NT2/D1 (cell line): ENCODE results near the gene RBM5.

Experiments
- DNase-seq: peaks from one replicate; pipeline ENCODE4 v3.0.0-alpha.2; 2011; ENCODE audit warnings: low read depth, low spot score
- H3K27me3 ChIP-seq: 2 replicates; pipeline ENCODE4 v1.6.0; 2011; ENCODE audit warnings: mild to moderate bottlenecking; ENCODE audit not compliant: insufficient read length, insufficient read depth
- H3K36me3 ChIP-seq: 2 replicates; pipeline ENCODE4 v1.6.1; 2011; ENCODE audit warnings: mild to moderate bottlenecking, low read length, mixed read lengths; ENCODE audit not compliant: insufficient read depth, insufficient read length
- H3K4me1 ChIP-seq: 2 replicates; pipeline ENCODE4 v1.5.1; 2011; ENCODE audit not compliant: insufficient read depth, insufficient read length
- H3K4me3 ChIP-seq: 2 replicates; pipeline ENCODE4 v1.5.1; 2011; ENCODE audit warnings: low read depth; ENCODE audit not compliant: insufficient read length
- H3K9ac ChIP-seq: 2 replicates; pipeline ENCODE4 v1.6.0; 2011; ENCODE audit warnings: low read depth; ENCODE audit not compliant: insufficient read length
- H3K9me3 ChIP-seq: 2 replicates; pipeline ENCODE4 v1.5.1; 2011; ENCODE audit warnings: mild to moderate bottlenecking, low read length; ENCODE audit not compliant: insufficient read depth
- SUZ12 ChIP-seq: IDR thresholded peaks from 2 replicates; pipeline ENCODE4 v1.6.1; 2011; ENCODE audit not compliant: insufficient read length, insufficient read depth; ENCODE audit errors: extremely low read depth
- YY1 ChIP-seq: IDR thresholded peaks from 2 replicates; pipeline ENCODE4 v1.6.1; 2011; ENCODE audit not compliant: insufficient read length, insufficient read depth
- ZNF274 ChIP-seq: IDR thresholded peaks from 2 replicates; pipeline ENCODE4 v1.6.1; 2011; ENCODE audit warnings: mild to moderate bottlenecking, low read depth, low read length

Gene RBM5

DNA sequence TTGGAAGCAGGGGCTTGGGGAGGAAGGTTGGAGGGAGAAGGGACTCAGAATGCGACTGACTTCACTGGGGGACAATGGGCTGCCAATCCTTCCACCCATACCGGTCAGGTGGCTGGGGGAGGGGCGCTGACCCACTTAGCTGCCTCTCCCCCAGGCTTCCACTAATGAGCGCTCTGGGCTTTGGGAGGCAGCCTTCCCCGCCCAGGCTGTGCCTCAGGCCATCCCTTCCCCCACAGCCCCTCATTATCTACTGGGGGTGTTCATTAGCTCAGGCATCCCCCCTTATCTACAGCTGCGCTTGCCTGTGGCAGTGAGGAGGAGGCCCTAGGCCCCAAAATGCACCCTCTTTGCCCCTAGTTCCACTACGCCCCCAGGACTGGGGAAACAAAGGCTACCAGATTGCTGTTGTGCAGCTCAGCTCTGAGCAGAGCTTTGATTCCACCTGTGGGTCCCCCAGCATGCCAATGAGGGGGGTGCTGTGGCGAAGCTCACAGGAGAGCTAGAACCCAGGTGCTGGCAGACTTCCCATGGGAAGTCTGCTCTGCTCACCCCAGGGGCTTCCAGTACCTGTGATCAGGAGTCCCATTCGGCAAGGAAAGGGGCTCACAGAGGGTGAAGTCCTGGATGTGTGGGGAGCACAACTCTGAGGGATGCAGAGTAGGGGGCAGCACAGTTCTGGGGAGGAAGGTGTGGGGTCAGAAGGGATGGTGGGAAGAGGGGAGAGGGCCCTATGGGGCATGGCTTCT lies 37.0 kb downstream of the RBM5 start:
- peak overlapping the region; percentile 34 for H3K9ac ChIP-seq
- H3K36me3 ChIP-seq = peaks cover 10% of the 10 kb centered on the region
- H3K4me1 ChIP-seq = peaks cover 30% of the 10 kb centered on the region
- no peak overlapping the region for H3K4me3 ChIP-seq
- no peak for TF ChIP-seq SUZ12
- TF ChIP-seq YY1 = no peak
- no peak for TF ChIP-seq ZNF274
- H3K9me3 ChIP-seq = no peaks in the 10 kb centered on the region
- no peak for DNase-seq
- H3K27me3 ChIP-seq = no peaks in the 10 kb centered on the region

DNA sequence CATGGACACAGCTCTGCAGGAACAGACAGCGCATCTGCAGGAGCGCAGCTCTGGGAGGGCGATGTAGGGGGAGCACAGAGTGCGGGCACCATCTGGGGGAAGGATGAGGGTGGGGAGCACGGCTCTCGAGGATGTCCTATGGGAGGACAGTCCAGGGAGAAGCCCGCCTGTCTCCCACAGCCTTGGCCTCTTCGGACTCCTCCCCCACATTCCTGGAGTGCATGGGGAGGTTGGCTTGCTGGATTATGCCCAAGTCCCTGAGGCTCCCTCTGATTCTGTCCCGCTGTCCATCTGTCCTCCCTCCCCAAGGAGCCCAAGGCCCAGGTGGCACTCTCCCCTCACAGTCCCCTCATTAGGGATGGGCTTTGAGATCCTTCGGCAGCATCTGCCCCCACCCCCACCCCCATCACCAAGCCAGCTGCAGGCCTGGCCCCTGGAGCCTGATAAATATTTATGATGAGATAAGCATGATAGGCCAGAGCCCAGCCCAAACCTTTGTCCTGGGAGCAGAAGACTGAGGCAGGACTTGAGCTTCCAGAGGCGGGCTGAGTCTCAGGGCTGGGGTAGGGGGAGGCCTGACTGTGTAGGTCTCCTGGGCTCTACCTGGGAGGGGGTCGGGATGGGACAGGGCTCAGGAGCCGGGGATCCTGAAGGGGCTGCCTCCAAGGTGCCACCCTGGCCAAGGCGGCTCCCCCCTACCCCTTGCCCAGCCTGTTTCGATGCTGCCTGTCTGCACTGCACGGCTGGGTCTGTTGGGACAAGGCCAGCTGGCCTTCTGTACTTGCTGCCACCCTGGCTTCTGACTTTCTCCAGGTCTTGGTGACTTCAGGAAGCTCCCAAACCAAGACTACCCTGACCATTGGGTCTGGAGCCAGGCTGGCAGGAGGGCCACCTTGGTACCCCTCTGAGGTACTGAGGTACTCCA lies 37.8 kb downstream of the RBM5 start:
- TF ChIP-seq SUZ12 = no peak
- TF ChIP-seq YY1 = no peak
- no peak for TF ChIP-seq ZNF274
- Histone ChIP-seq H3K27me3 (no peaks in the 10 kb centered on the region), H3K4me3 (no peak overlapping the region), H3K9ac (no peak overlapping the region), H3K4me1 (peaks cover 27% of the 10 kb centered on the region), H3K36me3 (peaks cover 6% of the 10 kb centered on the region), H3K9me3 (no peaks in the 10 kb centered on the region)
- DNase-seq = no peak

DNA sequence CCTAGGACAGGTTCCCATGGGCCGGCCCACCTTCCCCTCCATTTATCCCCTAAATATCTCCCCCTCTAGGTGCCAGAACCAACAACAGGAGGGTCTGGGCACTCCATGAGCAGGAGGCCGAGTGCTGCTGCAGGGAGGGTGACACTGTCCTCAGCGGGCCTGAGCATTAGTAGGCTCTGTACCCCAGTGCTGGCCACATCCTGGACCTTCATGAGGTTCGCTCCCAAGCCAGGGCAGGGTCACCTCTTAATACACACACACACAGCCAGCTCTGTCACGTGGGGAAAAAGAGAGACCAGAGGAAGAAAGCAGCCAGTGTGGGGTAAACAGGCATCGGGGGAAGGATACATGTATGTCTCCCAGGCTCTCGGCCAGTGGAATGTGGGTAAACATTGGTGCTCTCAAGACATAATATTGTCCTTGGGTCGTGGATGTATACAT lies 38.6 kb downstream of the RBM5 start:
- H3K4me1 ChIP-seq = peaks cover 20% of the 10 kb centered on the region
- no peaks in the 10 kb centered on the region for H3K9me3 ChIP-seq
- DNase-seq = no peak
- H3K9ac ChIP-seq = no peak overlapping the region
- H3K27me3 ChIP-seq = no peaks in the 10 kb centered on the region
- no peaks in the 10 kb centered on the region for H3K36me3 ChIP-seq
- TF ChIP-seq SUZ12 = no peak
- TF ChIP-seq YY1 = no peak
- TF ChIP-seq ZNF274 = no peak
- no peak overlapping the region for H3K4me3 ChIP-seq

GRCh38 chr3:50128001-50128400 lies 39.3 kb downstream of the RBM5 start:
- Histone ChIP-seq H3K4me3 (no peak overlapping the region), H3K9me3 (no peaks in the 10 kb centered on the region), H3K27me3 (no peaks in the 10 kb centered on the region), H3K4me1 (peaks cover 19% of the 10 kb centered on the region), H3K9ac (no peak overlapping the region), H3K36me3 (no peaks in the 10 kb centered on the region)
- no peak for TF ChIP-seq SUZ12
- no peak for TF ChIP-seq ZNF274
- no peak for TF ChIP-seq YY1
- DNase-seq = no peak

- no peak for DNase-seq
- TF ChIP-seq ZNF274 = no peak
- TF ChIP-seq YY1 = no peak
- no peak for TF ChIP-seq SUZ12
- Histone ChIP-seq H3K9ac (no peak overlapping the region), H3K9me3 (no peaks in the 10 kb centered on the region), H3K27me3 (no peaks in the 10 kb centered on the region), H3K36me3 (no peaks in the 10 kb centered on the region), H3K4me3 (no peak overlapping the region), H3K4me1 (peaks cover 20% of the 10 kb centered on the region)
These were observed 41.7 kb downstream of the RBM5 start for GRCh38 chr3:50130436-50130835.

DNA sequence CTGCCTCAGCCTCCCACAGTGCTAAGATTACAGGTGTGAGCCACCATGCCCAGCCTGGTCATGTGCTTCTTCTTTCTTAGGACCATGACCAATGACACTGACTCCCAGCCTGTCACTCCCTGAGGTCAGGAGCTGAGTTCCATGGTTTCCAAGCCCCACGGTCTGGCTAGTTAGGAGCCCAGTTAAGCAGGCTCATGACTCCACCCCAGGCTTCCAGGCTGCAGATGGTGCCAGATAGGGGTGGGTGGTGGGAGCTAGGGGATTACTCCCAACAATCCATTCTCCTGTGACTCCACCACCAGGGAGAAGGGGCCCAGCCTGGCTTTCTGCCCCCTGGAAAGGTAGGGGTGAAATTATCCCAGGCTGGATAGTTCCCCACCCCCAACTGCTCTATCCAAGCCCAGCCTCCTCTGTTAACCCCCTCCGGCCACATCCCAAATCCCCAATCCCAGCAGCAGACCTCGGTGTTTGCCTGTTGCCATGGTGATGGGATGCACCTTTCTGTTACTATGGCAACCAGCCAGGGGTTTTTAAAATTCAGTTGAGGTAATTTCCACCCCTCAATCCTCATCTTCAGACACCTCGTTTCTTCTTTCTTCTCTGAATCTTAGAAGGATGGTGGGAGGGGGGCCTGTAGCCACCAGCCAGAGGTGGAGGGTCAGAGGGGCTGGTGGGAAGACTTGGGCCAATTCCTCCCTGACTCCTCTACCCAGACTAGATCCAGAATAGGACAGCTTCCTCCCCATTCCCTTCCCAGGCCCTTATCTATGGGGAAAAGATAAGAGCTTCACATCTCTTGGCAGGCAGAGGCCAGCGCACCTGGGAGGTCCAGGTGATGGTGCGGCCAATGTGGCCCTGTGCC lies 43.9 kb downstream of the RBM5 start:
- H3K9me3 ChIP-seq = no peaks in the 10 kb centered on the region
- no peaks in the 10 kb centered on the region for H3K36me3 ChIP-seq
- H3K4me1 ChIP-seq = peaks cover 16% of the 10 kb centered on the region
- no peak overlapping the region for H3K4me3 ChIP-seq
- H3K27me3 ChIP-seq = no peaks in the 10 kb centered on the region
- DNase-seq = no peak
- no peak for TF ChIP-seq YY1
- TF ChIP-seq ZNF274 = no peak
- H3K9ac ChIP-seq = no peak overlapping the region

DNA sequence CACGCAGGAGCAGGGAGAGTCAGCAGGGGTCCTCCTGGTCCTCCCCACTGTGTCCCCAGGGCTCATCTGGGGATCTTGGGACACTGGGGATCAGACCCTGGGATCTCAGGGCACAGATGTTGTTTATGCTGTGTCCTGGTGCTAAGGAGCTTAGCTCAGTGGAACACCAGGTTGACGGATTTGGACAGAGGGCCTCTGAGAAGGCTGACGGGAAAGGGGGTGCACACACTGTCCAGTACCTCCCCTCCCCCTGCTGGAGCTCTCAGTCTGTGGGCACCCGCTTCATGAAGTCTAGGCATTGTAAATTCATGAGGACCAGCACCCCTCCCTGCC lies 44.5 kb downstream of the RBM5 start:
- H3K4me3 ChIP-seq = no peak overlapping the region
- H3K27me3 ChIP-seq = no peaks in the 10 kb centered on the region
- H3K9me3 ChIP-seq = no peaks in the 10 kb centered on the region
- TF ChIP-seq SUZ12 = no peak
- no peak for TF ChIP-seq YY1
- no peak for TF ChIP-seq ZNF274
- H3K4me1 ChIP-seq = peaks cover 21% of the 10 kb centered on the region
- DNase-seq = no peak
- H3K36me3 ChIP-seq = no peaks in the 10 kb centered on the region
- H3K9ac ChIP-seq = no peak overlapping the region
